Measurements from ENCODE around the gene IL17D. TPM values are rescaled to one million over a fixed set of nuclear protein-coding genes. Genes with fewer than 3 reads are reported as not detected.
"Not testable (repeated sequence)": the region's sequence is repeated elsewhere in the genome, so short reads cannot be mapped to it uniquely, and the experiment has no call there.

IL17D gene
- total RNA-seq, 1 donor = under 0.01 TPM

GRCh38 chr13:20669162-20669561 is 34.3 kb upstream of the IL17D start:
- H3K4me3 ChIP-seq (ENCODE audit: low read depth, low read length) = no peak overlapping the region
- TF ChIP-seq CTCF (IDR thresholded peaks at IDR 0.05; ENCODE audit: insufficient read depth, low read depth, low read length) = no peak
- no peak for DNase-seq (ENCODE audit: low read depth)

GRCh38 chr13:20671789-20672188 is 31.7 kb upstream of the IL17D start:
- no peak overlapping the region for H3K4me3 ChIP-seq (ENCODE audit: low read depth, low read length)
- no peak for DNase-seq (ENCODE audit: low read depth)
- no peak for TF ChIP-seq CTCF (IDR thresholded peaks at IDR 0.05; ENCODE audit: insufficient read depth, low read depth, low read length)

GRCh38 chr13:20672772-20673171 is 30.7 kb upstream of the IL17D start:
- DNase-seq (ENCODE audit: low read depth) = peak; percentile 25
- no peak overlapping the region for H3K4me3 ChIP-seq (ENCODE audit: low read depth, low read length)
- no peak for TF ChIP-seq CTCF (IDR thresholded peaks at IDR 0.05; ENCODE audit: insufficient read depth, low read depth, low read length)

- no peak overlapping the region for H3K4me3 ChIP-seq (ENCODE audit: low read depth, low read length)
- DNase-seq (ENCODE audit: low read depth) = no peak
- no peak for TF ChIP-seq CTCF (IDR thresholded peaks at IDR 0.05; ENCODE audit: insufficient read depth, low read depth, low read length)
Observed at GRCh38 chr13:20673715-20674114, 29.8 kb upstream of the IL17D start.

GRCh38 chr13:20676213-20676612 is 27.3 kb upstream of the IL17D start:
- no peak for DNase-seq (ENCODE audit: low read depth)
- H3K4me3 ChIP-seq (ENCODE audit: low read depth, low read length) = no peak overlapping the region
- TF ChIP-seq CTCF (IDR thresholded peaks at IDR 0.05; ENCODE audit: insufficient read depth, low read depth, low read length) = no peak

GRCh38 chr13:20678606-20679005 is 24.9 kb upstream of the IL17D start:
- H3K4me3 ChIP-seq (ENCODE audit: low read depth, low read length); DNase-seq (ENCODE audit: low read depth): not testable (repeated sequence)

- no peak for DNase-seq (ENCODE audit: low read depth)
- TF ChIP-seq CTCF (IDR thresholded peaks at IDR 0.05; ENCODE audit: insufficient read depth, low read depth, low read length) = no peak
- no peak overlapping the region for H3K4me3 ChIP-seq (ENCODE audit: low read depth, low read length)
Observed at GRCh38 chr13:20679879-20680278, 23.6 kb upstream of the IL17D start.

Data from fibroblast of villous mesenchyme (primary cell).